ENCODE results near the gene C12orf60. TPM values are rescaled to one million over a fixed set of nuclear protein-coding genes. Genes with fewer than 3 reads are reported as not detected.
A peak's percentile ranks its signal among the peaks of the same experiment; 100 is the strongest.

Gene C12orf60
- total RNA-seq, 4 donors from 2014 or later, result 0.49 to 0.62 TPM; not detected in 2

DNA sequence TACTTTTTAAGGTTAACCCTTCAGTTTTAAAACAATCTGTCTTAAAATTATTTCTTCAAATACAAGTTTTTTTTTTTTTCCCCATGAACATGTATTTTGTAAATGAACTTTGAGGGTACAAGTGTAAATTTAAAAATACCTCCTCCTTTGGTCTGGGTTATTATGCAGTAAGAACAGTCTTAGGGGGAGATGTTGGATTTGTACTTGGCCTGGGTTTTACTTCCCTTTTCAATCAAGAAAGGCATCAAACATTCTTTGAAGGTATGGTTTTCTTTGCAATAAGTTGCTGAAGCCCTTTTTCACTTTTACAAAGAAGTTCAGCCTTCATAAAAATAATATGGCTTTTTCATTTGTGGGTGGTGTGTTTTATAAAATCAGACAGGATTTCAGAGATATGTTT lies 20.7 kb upstream of the C12orf60 start:
- no peak for DNase-seq (ENCODE audit: low spot score in 2 of 2)
- intact Hi-C loops (cut with DNase I; ENCODE audit: low total_unique reads), result no loop called here
- TF ChIP-seq, protein P1, sequence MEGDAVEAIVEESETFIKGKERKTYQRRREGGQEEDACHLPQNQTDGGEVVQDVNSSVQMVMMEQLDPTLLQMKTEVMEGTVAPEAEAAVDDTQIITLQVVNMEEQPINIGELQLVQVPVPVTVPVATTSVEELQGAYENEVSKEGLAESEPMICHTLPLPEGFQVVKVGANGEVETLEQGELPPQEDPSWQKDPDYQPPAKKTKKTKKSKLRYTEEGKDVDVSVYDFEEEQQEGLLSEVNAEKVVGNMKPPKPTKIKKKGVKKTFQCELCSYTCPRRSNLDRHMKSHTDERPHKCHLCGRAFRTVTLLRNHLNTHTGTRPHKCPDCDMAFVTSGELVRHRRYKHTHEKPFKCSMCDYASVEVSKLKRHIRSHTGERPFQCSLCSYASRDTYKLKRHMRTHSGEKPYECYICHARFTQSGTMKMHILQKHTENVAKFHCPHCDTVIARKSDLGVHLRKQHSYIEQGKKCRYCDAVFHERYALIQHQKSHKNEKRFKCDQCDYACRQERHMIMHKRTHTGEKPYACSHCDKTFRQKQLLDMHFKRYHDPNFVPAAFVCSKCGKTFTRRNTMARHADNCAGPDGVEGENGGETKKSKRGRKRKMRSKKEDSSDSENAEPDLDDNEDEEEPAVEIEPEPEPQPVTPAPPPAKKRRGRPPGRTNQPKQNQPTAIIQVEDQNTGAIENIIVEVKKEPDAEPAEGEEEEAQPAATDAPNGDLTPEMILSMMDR (IDR thresholded peaks at IDR 0.05), result no peak
- TF ChIP-seq POLR2A (IDR thresholded peaks at IDR 0.05), result no peak
- no peak overlapping the region for H3K4me3 ChIP-seq (ENCODE audit: low read depth, poor library complexity, severe bottlenecking)

DNA sequence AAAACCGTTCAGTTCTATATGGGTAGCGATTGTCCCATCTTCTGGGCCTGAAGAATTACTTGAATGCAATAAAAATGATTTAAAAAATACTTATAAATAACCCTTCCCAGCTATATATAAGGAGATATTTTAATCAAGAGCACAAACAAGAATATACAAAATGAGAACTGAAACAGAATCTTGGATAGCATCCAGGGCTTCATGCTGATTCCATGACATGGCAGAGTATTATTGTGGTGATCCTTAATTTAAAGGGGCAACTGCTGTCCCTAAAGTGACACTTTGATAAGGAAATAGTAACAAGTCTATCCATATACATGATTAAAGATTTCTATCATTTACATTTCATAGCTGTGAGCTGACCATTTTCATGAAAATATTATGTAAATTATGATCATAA lies 19.0 kb upstream of the C12orf60 start:
- WGBS, 2 donors, result 89 to 95% methylated on average over 2 of the region's 2 CpGs
- DNase-seq (ENCODE audit: low spot score in 2 of 2), result no peak
- no peak for TF ChIP-seq POLR2A (IDR thresholded peaks at IDR 0.05)
- TF ChIP-seq, protein P1 (IDR thresholded peaks at IDR 0.05), result no peak
- intact Hi-C loops (cut with DNase I; ENCODE audit: low total_unique reads), result no loop called here
- H3K4me3 ChIP-seq (ENCODE audit: low read depth, poor library complexity, severe bottlenecking), result no peak overlapping the region

DNA sequence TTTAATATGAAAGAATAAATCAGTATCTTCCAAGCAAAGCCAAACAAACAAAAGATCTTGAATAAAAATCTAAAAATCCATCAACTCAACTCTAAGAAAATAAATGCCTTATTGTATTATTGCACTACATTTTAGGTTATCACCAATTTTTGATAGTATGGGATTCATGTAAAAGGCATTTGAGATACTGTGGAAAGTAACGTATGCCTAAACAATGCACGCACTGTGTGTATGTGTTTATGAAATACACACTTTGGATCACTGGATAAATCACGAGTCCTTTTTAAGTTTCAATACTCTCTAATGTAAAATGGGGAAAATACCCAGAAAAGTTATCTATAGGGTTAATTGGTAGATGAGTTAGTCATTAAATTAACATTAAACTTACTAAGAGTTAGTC lies 17.9 kb upstream of the C12orf60 start:
- 93 to 96% methylated on average over 3 of the region's 3 CpGs for WGBS, 2 donors
- intact Hi-C loops (cut with DNase I; ENCODE audit: low total_unique reads), result no loop called here

DNA sequence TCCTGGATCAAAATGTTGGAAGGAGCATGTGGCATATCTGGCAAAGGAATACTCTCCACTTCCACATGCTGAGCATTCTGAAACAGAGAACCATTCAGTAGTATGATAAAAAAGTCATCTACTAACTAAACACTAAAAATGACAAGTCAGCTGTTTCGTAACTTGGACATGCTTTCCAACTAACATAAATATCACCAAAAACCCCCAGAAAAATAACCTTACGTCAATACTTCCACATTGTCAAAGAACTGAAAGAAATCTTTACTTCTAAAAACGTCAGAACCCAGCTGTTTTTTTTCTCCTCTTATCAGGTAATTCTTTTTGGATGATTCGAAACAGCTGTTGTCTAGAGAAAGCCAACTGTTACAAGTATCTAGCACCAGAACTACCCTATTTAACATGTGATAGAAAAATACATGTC lies 8.4 kb upstream of the C12orf60 start:
- H3K4me3 ChIP-seq (ENCODE audit: low read depth, poor library complexity, severe bottlenecking), result no peak overlapping the region
- DNase-seq (ENCODE audit: low spot score in 2 of 2), result no peak
- WGBS, 2 donors, result 79% methylated on average over 4 of the region's 4 CpGs
- intact Hi-C loops (cut with DNase I; ENCODE audit: low total_unique reads), result no loop called here
- no peak for TF ChIP-seq POLR2A (IDR thresholded peaks at IDR 0.05)
- TF ChIP-seq, protein P1 (IDR thresholded peaks at IDR 0.05), result no peak

More for the DNA sequence above, 17.9 kb upstream of the C12orf60 start:
- no peak overlapping the region for H3K4me3 ChIP-seq (ENCODE audit: low read depth, poor library complexity, severe bottlenecking)
- no peak for TF ChIP-seq POLR2A (IDR thresholded peaks at IDR 0.05)
- TF ChIP-seq, protein P1 (IDR thresholded peaks at IDR 0.05), result no peak
- DNase-seq (ENCODE audit: low spot score in 2 of 2), result no peak

DNA sequence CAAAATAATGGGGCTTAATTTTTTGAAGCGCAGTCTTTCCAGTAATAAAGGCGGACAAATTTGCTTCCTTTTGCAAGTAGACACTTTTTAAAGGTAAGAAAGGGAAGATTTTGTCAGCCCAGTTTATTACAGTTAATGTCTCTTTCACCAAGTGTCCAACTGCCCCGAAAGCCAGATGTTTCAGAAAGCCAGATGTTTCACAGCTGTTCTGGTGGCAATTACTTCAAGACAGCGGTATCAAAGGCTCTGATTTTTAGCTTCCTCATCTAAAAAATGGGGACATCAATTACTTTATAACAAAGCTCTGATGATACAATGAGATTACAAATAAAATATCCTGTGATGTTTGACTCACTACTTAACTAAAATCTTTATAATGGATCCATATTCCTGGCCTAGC lies 1.2 kb upstream of the C12orf60 start:
- intact Hi-C loops (cut with DNase I; ENCODE audit: low total_unique reads), result no loop called here
- TF ChIP-seq POLR2A (IDR thresholded peaks at IDR 0.05), result no peak
- TF ChIP-seq, protein P1 (IDR thresholded peaks at IDR 0.05), result no peak
- no peak for DNase-seq (ENCODE audit: low spot score in 2 of 2)
- H3K4me3 ChIP-seq (ENCODE audit: low read depth, poor library complexity, severe bottlenecking), result peak overlapping the region; percentile 98
- WGBS, 2 donors, result 58 to 62% methylated on average over 4 of the region's 4 CpGs

DNA sequence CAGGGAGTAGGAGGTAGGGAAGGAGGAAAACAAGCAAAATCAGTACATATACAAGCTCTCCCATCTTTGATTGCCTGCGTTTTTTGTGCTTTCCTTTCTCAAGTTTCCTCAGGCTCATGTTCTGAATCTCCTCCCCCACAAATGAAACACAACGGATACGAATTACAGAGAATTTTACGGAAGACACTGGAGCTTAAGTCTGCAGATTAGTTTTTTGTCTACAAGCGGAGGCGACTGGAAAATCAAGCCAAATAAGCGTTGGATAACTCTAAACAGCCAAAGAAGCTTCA lies 804 bp upstream of the C12orf60 start:
- no peak for TF ChIP-seq POLR2A (IDR thresholded peaks at IDR 0.05)
- TF ChIP-seq, protein P1 (IDR thresholded peaks at IDR 0.05), result no peak
- peak overlapping the region; percentile 98 for H3K4me3 ChIP-seq (ENCODE audit: low read depth, poor library complexity, severe bottlenecking)
- DNase-seq (ENCODE audit: low spot score in 2 of 2), result no peak
- 0 to 1% methylated on average over 7 of the region's 7 CpGs for WGBS, 2 donors
- intact Hi-C loops (cut with DNase I; ENCODE audit: low total_unique reads), result no loop called here
